ENCODE data around the gene DMRT1. TPM values are rescaled to one million over a fixed set of nuclear protein-coding genes. Genes with fewer than 3 reads are reported as not detected.

The DMRT1 gene
- total RNA-seq, 1 donor from 2014 or later: not detected

DNA sequence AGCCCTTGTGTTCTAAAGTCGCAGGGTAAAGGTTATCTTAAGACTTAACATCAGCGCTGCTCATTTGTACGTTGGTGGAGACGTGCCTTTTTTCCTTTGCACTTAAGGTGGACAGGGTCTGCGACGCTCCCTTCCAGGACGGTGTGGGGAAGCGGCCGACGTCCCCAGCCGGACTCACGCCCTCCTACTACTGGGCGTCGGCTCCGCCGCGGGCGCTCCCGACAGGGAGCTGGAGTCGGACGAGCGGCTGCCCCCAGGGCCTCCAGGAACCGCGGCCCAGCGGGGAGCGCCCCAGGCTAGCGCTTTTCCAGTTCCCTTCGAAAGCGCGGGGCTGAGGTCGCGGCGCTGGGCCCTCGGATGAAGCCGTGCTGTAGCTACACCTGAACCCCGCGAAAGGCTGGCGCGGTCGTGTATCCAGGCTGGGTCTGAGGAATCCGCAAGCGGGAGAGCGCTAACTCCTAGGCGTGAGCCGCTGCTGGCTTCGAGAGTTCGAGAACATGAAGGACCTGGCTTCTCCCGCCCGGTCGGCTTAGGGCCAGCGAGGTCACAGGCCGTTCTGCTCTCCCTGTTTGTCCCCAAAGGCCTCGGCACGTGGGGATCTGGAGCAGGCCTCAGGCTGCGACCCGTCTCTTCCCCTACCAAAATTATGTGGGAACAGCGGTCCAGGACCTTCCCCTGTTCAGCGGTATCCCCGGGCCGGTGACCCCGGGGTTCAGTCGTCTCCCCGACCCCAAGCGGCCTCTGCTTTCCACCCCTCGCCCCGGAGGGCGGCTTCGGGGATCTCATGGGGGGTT is 131.2 kb downstream of the DMRT1 start:
- H3K27me3 Mint-ChIP-seq (ENCODE audit: unreplicated experiment): peaks cover 80% of the 10 kb centered on the region
- TF ChIP-seq, protein P1, sequence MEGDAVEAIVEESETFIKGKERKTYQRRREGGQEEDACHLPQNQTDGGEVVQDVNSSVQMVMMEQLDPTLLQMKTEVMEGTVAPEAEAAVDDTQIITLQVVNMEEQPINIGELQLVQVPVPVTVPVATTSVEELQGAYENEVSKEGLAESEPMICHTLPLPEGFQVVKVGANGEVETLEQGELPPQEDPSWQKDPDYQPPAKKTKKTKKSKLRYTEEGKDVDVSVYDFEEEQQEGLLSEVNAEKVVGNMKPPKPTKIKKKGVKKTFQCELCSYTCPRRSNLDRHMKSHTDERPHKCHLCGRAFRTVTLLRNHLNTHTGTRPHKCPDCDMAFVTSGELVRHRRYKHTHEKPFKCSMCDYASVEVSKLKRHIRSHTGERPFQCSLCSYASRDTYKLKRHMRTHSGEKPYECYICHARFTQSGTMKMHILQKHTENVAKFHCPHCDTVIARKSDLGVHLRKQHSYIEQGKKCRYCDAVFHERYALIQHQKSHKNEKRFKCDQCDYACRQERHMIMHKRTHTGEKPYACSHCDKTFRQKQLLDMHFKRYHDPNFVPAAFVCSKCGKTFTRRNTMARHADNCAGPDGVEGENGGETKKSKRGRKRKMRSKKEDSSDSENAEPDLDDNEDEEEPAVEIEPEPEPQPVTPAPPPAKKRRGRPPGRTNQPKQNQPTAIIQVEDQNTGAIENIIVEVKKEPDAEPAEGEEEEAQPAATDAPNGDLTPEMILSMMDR (IDR thresholded peaks at IDR 0.05): no peak
- no peaks in the 10 kb centered on the region for H3K9me3 Mint-ChIP-seq (ENCODE audit: unreplicated experiment)
- peak overlapping the region; percentile 54 for H3K4me3 Mint-ChIP-seq (ENCODE audit: unreplicated experiment)
- H3K36me3 Mint-ChIP-seq (ENCODE audit: unreplicated experiment): no peaks in the 10 kb centered on the region
- DNase-seq (ENCODE audit: extremely low spot score, unreplicated experiment): peak; percentile 83
- peaks cover 14% of the 10 kb centered on the region for H3K4me1 Mint-ChIP-seq (ENCODE audit: unreplicated experiment)
- no peak overlapping the region for H3K27ac Mint-ChIP-seq (ENCODE audit: unreplicated experiment)

DNA sequence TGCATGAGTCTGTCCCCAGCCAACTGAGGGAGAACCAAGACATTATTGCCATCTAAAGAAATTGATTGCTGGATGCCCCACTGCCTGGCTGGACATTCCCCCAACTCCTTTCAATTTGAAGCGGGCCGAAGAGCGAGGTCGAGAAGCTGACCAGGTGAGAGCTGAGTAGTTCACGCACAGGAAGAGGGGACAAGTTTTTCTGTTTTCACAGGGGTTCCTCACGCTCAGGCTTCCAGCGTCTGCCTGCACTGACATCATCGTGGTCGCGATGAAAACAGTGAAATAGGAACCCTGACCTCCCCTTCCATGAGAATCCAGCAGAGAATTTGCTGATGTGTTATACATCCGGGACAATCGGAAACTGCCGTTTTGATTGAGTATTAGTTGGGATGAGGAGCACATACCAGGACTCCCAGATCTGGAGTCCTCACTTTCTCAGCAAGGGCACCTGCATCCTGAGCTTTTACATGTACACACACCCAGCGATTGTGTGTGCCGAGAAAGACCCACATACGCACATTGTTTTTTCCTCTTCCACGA is 131.9 kb downstream of the DMRT1 start:
- TF ChIP-seq, protein P1 (IDR thresholded peaks at IDR 0.05): no peak
- H3K27ac Mint-ChIP-seq (ENCODE audit: unreplicated experiment): no peak overlapping the region
- DNase-seq (ENCODE audit: extremely low spot score, unreplicated experiment): no peak
- no peaks in the 10 kb centered on the region for H3K9me3 Mint-ChIP-seq (ENCODE audit: unreplicated experiment)
- H3K27me3 Mint-ChIP-seq (ENCODE audit: unreplicated experiment): peaks cover 80% of the 10 kb centered on the region
- H3K36me3 Mint-ChIP-seq (ENCODE audit: unreplicated experiment): no peaks in the 10 kb centered on the region
- peaks cover 14% of the 10 kb centered on the region for H3K4me1 Mint-ChIP-seq (ENCODE audit: unreplicated experiment)
- H3K4me3 Mint-ChIP-seq (ENCODE audit: unreplicated experiment): no peak overlapping the region

DNA sequence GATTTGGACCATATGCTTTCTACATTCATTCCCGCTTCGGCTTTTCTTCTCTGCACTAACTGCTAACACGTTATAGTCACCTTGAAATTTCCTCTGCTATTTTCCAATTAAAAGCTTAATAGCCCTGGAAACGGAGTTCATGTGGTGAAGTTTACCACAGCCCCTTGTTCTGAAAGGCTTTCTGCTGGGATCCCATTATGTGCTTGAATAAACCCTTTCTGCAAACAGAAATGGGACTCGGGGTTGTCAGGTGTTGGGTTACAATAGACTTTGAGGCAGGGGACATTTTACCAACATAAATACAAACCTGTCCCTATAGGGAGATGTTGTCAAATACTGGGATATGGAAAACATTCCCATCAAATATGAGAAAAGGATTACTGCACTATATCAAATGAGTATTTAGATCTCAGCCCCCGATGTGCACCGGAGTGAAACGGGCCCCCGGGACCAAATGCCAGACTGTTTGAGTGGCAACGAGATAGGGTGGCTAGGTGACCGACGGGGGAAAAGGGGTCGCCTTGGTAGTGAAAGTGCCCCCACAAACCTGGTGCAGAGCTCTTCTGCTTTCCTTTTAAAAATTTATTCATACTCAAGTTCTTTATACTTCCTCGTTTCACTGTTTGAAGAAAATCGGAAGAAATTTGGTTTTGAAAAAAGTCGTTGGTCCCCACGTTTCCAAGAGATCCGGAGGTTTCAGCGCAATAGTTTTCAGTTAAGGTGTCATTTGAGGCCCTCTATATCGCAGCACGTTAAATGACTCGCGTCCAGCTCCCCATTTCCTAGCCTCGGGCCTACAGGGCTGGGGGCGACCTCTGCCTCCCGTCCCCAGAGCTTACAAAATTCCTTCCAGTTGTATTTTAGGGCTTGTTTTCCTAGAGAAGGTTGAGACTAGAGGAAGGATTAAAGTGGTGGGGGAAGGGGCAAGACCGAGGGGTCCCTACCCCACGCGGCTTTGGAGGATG is 132.8 kb downstream of the DMRT1 start:
- Mint-ChIP-seq H3K9me3 (ENCODE audit: unreplicated experiment) (no peaks in the 10 kb centered on the region), H3K27me3 (ENCODE audit: unreplicated experiment) (peaks cover 79% of the 10 kb centered on the region), H3K4me1 (ENCODE audit: unreplicated experiment) (peaks cover 14% of the 10 kb centered on the region), H3K36me3 (ENCODE audit: unreplicated experiment) (no peaks in the 10 kb centered on the region), H3K4me3 (ENCODE audit: unreplicated experiment) (no peak overlapping the region), H3K27ac (ENCODE audit: unreplicated experiment) (no peak overlapping the region)
- TF ChIP-seq, protein P1 (IDR thresholded peaks at IDR 0.05): no peak
- peak; percentile 57 for DNase-seq (ENCODE audit: extremely low spot score, unreplicated experiment)

DNA sequence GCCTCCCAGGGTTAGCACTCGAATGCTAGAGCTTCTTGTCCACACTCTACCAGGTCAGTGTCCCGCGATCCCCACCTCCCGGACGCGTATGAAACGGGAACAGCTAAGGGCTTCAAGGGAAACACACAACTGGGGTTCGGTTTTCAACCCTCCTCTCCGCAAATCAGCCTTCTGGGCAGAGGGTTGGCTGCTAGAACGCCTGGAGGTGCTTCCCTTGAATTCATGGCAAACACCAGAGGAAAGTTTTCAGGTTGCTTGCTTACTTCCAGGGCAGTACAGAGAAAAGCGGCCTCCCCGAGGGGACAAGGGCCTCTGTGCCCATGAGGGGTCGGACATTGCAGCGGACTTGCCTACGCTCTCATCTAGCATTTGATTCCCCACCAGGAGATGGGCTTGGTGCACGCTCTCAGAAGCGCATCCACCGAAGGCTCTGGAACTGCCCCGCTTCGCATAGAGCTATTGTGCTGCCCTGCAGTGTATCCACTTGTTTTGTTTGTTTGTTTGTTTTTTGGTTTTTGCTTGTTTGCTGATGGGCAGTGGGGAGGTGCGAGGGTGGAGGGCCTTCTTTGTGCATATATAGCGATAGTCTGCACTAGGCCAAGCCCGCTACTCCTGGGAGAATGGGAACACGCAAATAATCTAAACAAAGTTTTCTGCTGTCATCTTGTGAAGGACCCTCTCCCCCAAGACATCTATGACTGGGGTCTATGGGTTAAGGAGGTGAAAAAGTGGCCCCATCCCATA is 133.7 kb downstream of the DMRT1 start:
- peaks cover 81% of the 10 kb centered on the region for H3K27me3 Mint-ChIP-seq (ENCODE audit: unreplicated experiment)
- peak; percentile 71 for DNase-seq (ENCODE audit: extremely low spot score, unreplicated experiment)
- H3K36me3 Mint-ChIP-seq (ENCODE audit: unreplicated experiment): no peaks in the 10 kb centered on the region
- no peaks in the 10 kb centered on the region for H3K9me3 Mint-ChIP-seq (ENCODE audit: unreplicated experiment)
- H3K27ac Mint-ChIP-seq (ENCODE audit: unreplicated experiment): no peak overlapping the region
- TF ChIP-seq, protein P1 (IDR thresholded peaks at IDR 0.05): no peak
- H3K4me1 Mint-ChIP-seq (ENCODE audit: unreplicated experiment): peaks cover 14% of the 10 kb centered on the region
- H3K4me3 Mint-ChIP-seq (ENCODE audit: unreplicated experiment): no peak overlapping the region

Data from osteocyte (in vitro differentiated cells).